SU-DHL-6 (cell line): ENCODE measurements around the gene CDC42EP5.

Source experiments
- H2AFZ ChIP-seq: fragments of 200-600 bp; sonication (generic); 2 replicates; pipeline ENCODE4 v1.6.1; 2014; ENCODE audit warnings: low read depth, mild to moderate bottlenecking, moderate library complexity, mixed read lengths, antibody characterized with exemption, low read length; ENCODE audit not compliant: severe bottlenecking
- H3F3A ChIP-seq: fragments of 200-600 bp; shearing (Covaris generic); 2 replicates; pipeline ENCODE4 v1.6.0; 2016; ENCODE audit warnings: antibody characterized with exemption, mild to moderate bottlenecking; ENCODE audit not compliant: insufficient read depth
- H3K27ac ChIP-seq: fragments of 200-600 bp; sonication (generic); 2 replicates; pipeline ENCODE4 v1.5.1; 2016; ENCODE audit warnings: low read depth, mild to moderate bottlenecking, low read length, moderate library complexity, mixed read lengths
- H3K27me3 ChIP-seq: fragments of 200-600 bp; sonication (generic), shearing (Covaris generic); 2 replicates; pipeline ENCODE4 v1.6.0; 2014; ENCODE audit warnings: mild to moderate bottlenecking, low read length
- H3K36me3 ChIP-seq: fragments of 200-600 bp; sonication (generic); 2 replicates; pipeline ENCODE4 v1.6.1; 2014; ENCODE audit warnings: mild to moderate bottlenecking, low read length, mixed read lengths
- H3K4me2 ChIP-seq: fragments of 300-600, 200-600 bp; shearing (Covaris generic), sonication (generic); 2 replicates; pipeline ENCODE4 v1.6.0; 2014; ENCODE audit warnings: low read length, low read depth, mild to moderate bottlenecking; ENCODE audit not compliant: poor library complexity, severe bottlenecking
- H3K4me3 ChIP-seq: fragments of 200-600 bp; sonication (generic); 2 replicates; pipeline ENCODE4 v1.5.1; 2014; ENCODE audit warnings: antibody characterized with exemption, low read length, mild to moderate bottlenecking, mixed read lengths; ENCODE audit not compliant: insufficient read depth, poor library complexity, severe bottlenecking
- H3K79me2 ChIP-seq: fragments of 200-600 bp; sonication (generic); 2 replicates; pipeline ENCODE4 v1.6.1; 2014; ENCODE audit warnings: mild to moderate bottlenecking, low read length, moderate library complexity; ENCODE audit not compliant: insufficient read depth
- H3K9ac ChIP-seq: fragments of 200-600 bp; sonication (generic); 2 replicates; pipeline ENCODE4 v1.7.0; 2014; ENCODE audit warnings: mild to moderate bottlenecking, low read length
- H3K9me2 ChIP-seq: fragments of 200-600 bp; sonication (generic); replicated peaks from 2 replicates; pipeline ENCODE4 v1.6.1; 2014; ENCODE audit warnings: low read length; ENCODE audit not compliant: insufficient read depth
- H3K9me3 ChIP-seq: fragments of 200-600 bp; sonication (generic); 2 replicates; pipeline ENCODE4 v1.6.1; 2014; ENCODE audit warnings: low read length, mixed read lengths; ENCODE audit not compliant: insufficient read depth
- H4K20me1 ChIP-seq: fragments of 200-600 bp; sonication (generic); 2 replicates; pipeline ENCODE4 v1.6.1; 2014; ENCODE audit warnings: low read depth, mild to moderate bottlenecking, antibody characterized with exemption, low read length, moderate library complexity, mixed read lengths
- EZH2phosphoT487 ChIP-seq: fragments of 200-600 bp; sonication (generic), shearing (Covaris generic); conservative IDR thresholded peaks from 2 replicates; pipeline ENCODE4 v1.6.1; 2018; ENCODE audit warnings: mild to moderate bottlenecking, antibody characterized with exemption, low read length, moderate library complexity, mixed read lengths
- TF ChIP-seq, protein P1 (sequence below): fragments of 200-600 bp; sonication (generic); IDR thresholded peaks from one replicate; pipeline ENCODE4 v1.5.1; 2017; ENCODE audit warnings: antibody characterized with exemption, mild to moderate bottlenecking, low read length, moderate library complexity; ENCODE audit not compliant: insufficient read depth, poor library complexity, severe bottlenecking

Gene CDC42EP5

DNA sequence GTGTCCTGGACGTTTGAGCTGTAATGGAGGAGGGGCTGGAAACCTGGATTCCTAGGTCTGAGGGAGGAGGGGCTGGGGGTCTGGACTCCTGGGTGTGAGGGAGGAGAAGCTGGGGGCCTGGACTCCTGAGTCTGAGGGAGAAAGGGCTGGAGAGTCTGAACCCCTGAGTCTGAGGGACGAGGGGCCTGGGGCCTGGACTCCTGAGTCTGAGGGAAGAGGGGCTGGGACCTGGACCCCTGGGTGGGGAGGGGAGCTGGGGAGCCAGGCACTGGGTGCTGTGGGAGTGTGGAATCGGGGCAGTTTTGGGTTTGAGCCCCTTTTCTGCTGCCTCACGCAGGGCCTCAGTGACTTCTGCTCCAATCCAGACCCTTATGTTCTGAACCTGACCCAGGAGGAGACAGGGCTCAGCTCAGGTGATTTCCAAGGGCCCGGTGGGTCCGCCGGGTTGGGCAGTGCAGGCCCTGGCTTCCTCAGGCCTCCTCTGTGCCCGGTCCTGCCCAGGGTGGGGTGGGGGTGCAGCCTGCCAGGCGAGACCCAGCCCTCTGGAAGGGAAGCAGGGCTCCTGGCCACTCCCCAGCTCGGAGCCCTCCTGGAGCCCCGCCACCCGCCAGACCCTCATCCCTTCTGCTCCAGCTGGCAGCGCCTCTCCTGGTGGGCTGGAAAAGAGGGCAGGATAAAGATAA is 43.4 kb downstream of the CDC42EP5 start:
- Histone ChIP-seq H2AFZ (no peak overlapping the region), H3K36me3 (no peaks in the 10 kb centered on the region), H3K9me3 (no peaks in the 10 kb centered on the region), H3K27ac (no peak overlapping the region), H3K9me2 (no peaks in the 10 kb centered on the region), H3K27me3 (no peaks in the 10 kb centered on the region), H3K4me2 (no peak overlapping the region), H4K20me1 (no peaks in the 10 kb centered on the region), H3F3A (no peaks in the 10 kb centered on the region), H3K79me2 (no peaks in the 10 kb centered on the region), H3K9ac (no peak overlapping the region), H3K4me3 (no peak overlapping the region)
- no peak for TF ChIP-seq EZH2phosphoT487
- TF ChIP-seq, protein P1, sequence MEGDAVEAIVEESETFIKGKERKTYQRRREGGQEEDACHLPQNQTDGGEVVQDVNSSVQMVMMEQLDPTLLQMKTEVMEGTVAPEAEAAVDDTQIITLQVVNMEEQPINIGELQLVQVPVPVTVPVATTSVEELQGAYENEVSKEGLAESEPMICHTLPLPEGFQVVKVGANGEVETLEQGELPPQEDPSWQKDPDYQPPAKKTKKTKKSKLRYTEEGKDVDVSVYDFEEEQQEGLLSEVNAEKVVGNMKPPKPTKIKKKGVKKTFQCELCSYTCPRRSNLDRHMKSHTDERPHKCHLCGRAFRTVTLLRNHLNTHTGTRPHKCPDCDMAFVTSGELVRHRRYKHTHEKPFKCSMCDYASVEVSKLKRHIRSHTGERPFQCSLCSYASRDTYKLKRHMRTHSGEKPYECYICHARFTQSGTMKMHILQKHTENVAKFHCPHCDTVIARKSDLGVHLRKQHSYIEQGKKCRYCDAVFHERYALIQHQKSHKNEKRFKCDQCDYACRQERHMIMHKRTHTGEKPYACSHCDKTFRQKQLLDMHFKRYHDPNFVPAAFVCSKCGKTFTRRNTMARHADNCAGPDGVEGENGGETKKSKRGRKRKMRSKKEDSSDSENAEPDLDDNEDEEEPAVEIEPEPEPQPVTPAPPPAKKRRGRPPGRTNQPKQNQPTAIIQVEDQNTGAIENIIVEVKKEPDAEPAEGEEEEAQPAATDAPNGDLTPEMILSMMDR, result no peak

DNA sequence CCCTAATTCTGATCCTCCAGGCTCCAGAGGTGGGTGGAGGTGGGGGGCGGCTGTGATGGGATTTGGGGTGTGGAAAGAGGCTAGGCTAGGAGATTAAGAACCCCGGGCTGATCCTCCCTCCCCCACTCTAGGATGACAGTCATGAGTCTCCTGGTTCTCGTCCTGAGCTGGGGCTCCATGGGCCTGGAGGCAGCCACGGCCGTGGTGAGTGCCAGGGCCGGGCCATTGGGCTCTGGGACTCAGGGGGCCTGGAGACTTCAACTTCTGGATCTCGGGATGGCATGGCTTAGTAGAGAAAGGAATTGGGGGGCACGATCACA is 44.0 kb downstream of the CDC42EP5 start:
- Histone ChIP-seq H3K9ac (no peak overlapping the region), H3K36me3 (no peaks in the 10 kb centered on the region), H3K9me3 (no peaks in the 10 kb centered on the region), H3K9me2 (no peaks in the 10 kb centered on the region), H2AFZ (no peak overlapping the region), H3K4me3 (no peak overlapping the region), H4K20me1 (no peaks in the 10 kb centered on the region), H3K27ac (no peak overlapping the region), H3K4me2 (no peak overlapping the region), H3F3A (no peaks in the 10 kb centered on the region), H3K79me2 (no peaks in the 10 kb centered on the region), H3K27me3 (no peaks in the 10 kb centered on the region)
- TF ChIP-seq, protein P1, result no peak
- TF ChIP-seq EZH2phosphoT487, result no peak

DNA sequence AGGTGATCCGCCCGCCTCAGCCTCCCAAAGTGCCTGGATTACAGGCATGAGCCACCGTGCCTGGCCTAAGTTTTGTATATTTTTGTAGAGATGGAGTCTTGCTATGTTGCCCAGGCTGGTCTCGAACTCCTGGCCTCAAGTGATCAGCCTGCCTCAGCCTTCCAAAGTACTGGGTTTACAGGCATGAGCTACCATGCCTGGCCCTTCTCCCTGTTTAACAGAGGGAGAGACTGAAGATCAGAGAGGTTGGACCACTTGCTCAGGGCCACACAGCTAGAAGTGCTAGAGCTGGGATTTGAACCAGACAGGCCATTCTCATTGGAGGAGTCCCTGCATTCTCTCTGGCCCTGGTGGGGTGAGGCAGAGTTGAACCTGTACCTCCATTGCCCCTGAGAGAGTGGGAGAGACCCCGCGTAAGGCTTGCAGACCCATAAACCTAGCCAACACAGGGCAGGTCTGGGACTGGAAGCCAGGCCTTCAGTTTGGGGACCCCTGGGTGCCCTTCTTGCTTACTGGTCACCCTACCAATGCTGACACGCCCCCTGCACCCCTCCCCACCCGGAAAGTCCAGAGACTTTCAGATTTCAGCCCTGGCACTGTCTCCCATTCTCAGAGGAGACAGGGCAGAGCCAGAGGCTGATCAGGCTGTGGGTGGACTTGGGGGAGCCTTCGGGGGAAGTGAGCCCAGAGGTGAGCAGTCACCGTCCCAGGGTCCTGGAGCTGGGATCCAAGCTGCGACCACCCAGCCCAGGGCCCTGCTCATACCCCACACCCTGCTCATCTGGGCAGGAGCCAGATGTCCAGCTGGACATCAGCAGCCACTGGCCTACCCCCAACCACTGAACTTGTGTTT is 44.5 kb downstream of the CDC42EP5 start:
- no peak overlapping the region for H3K4me2 ChIP-seq
- no peak overlapping the region for H3K9ac ChIP-seq
- TF ChIP-seq EZH2phosphoT487, result no peak
- TF ChIP-seq, protein P1, result no peak
- no peak overlapping the region for H2AFZ ChIP-seq
- H3K79me2 ChIP-seq, result no peaks in the 10 kb centered on the region
- H3K9me2 ChIP-seq, result no peaks in the 10 kb centered on the region
- H3K27me3 ChIP-seq, result no peaks in the 10 kb centered on the region
- H4K20me1 ChIP-seq, result no peaks in the 10 kb centered on the region
- H3K4me3 ChIP-seq, result no peak overlapping the region
- H3K27ac ChIP-seq, result no peak overlapping the region
- no peaks in the 10 kb centered on the region for H3K36me3 ChIP-seq
- no peaks in the 10 kb centered on the region for H3F3A ChIP-seq
- no peaks in the 10 kb centered on the region for H3K9me3 ChIP-seq
